Activated B cell treated with CpG ODN at 0.5 μM for 24 hours (primary cell): Measurements from ENCODE around the gene SHC2. TPM values are rescaled to one million over a fixed set of nuclear protein-coding genes. Genes with fewer than 3 reads are reported as not detected.

Experiments used
- ATAC-seq: fragments of 200-7000 bp; cut with Tn5 transposase; one replicate; pipeline ENCODE4 v1.10.0; 2021; ENCODE audit warnings: low read depth, mild to moderate bottlenecking, moderate library complexity
- CTCF ChIA-PET: fragments of 350-600 bp; sonication (Branson Sonifier 250); formaldehyde crosslinking; loops from one replicate; lab custom pipeline; 2021; ENCODE audit warnings: antibody characterized with exemption; lab: Charles Lee
- POLR2A ChIA-PET: fragments of 350-600 bp; sonication (Branson Sonifier 250); formaldehyde crosslinking; loops from one replicate; lab custom pipeline; 2021; ENCODE audit warnings: antibody characterized with exemption; lab: Charles Lee
- DNase-seq: peaks from one replicate; pipeline ENCODE4 v3.0.0; 2022
- H3K27ac Mint-ChIP-seq: one replicate; pipeline ENCODE4 v1.8.0; 2020; ENCODE audit warnings: mixed read lengths
- H3K27me3 Mint-ChIP-seq: one replicate; pipeline ENCODE4 v1.8.0; 2021; ENCODE audit warnings: mixed read lengths
- H3K36me3 Mint-ChIP-seq: one replicate; pipeline ENCODE4 v1.8.0; 2021; ENCODE audit warnings: low read depth, mixed read lengths
- H3K4me1 Mint-ChIP-seq: one replicate; pipeline ENCODE4 v1.8.0; 2021; ENCODE audit warnings: mixed read lengths
- H3K4me3 Mint-ChIP-seq: one replicate; pipeline ENCODE4 v1.8.0; 2020; ENCODE audit warnings: mild to moderate bottlenecking, mixed read lengths
- H3K9me3 Mint-ChIP-seq: one replicate; pipeline ENCODE4 v1.8.0; 2020; ENCODE audit warnings: mixed read lengths
- intact Hi-C: fragments of 100-400 bp; cut with micrococcal nuclease; formaldehyde crosslinking; loops from one replicate; pipeline ENCODE4 v1.15.1; 2024
- total RNA-seq: library from RNA; stranded (reverse); gene quantifications from 2 replicates; pipeline ENCODE4 v1.2.3, GENCODE V29; 2022
- TF ChIP-seq, protein P1 (sequence below): fragments of 200-600 bp; IDR thresholded peaks from one replicate; pipeline ENCODE4 v1.8.0; 2022; ENCODE audit warnings: antibody characterized with exemption, mild to moderate bottlenecking

The SHC2 gene
- total RNA-seq, 1 donor from 2014 or later, result not detected

- no peaks in the 10 kb centered on the region for H3K27me3 Mint-ChIP-seq
- no peak overlapping the region for H3K4me3 Mint-ChIP-seq
- POLR2A ChIA-PET, result no interaction called here
- TF ChIP-seq, protein P1, sequence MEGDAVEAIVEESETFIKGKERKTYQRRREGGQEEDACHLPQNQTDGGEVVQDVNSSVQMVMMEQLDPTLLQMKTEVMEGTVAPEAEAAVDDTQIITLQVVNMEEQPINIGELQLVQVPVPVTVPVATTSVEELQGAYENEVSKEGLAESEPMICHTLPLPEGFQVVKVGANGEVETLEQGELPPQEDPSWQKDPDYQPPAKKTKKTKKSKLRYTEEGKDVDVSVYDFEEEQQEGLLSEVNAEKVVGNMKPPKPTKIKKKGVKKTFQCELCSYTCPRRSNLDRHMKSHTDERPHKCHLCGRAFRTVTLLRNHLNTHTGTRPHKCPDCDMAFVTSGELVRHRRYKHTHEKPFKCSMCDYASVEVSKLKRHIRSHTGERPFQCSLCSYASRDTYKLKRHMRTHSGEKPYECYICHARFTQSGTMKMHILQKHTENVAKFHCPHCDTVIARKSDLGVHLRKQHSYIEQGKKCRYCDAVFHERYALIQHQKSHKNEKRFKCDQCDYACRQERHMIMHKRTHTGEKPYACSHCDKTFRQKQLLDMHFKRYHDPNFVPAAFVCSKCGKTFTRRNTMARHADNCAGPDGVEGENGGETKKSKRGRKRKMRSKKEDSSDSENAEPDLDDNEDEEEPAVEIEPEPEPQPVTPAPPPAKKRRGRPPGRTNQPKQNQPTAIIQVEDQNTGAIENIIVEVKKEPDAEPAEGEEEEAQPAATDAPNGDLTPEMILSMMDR, result no peak
- CTCF ChIA-PET, result no interaction called here
- no peak overlapping the region for H3K27ac Mint-ChIP-seq
- H3K9me3 Mint-ChIP-seq, result peaks cover 4% of the 10 kb centered on the region
- H3K36me3 Mint-ChIP-seq, result no peaks in the 10 kb centered on the region
- intact Hi-C loops, result no loop called here
- no peaks in the 10 kb centered on the region for H3K4me1 Mint-ChIP-seq
- ATAC-seq, result no peak
- DNase-seq, result no peak
These were observed 10.9 kb downstream of the SHC2 start for GRCh38 chr19:449916-450315.

- H3K27ac Mint-ChIP-seq, result no peak overlapping the region
- TF ChIP-seq, protein P1, result no peak
These were observed 12.8 kb downstream of the SHC2 start for GRCh38 chr19:447816-448560.

DNA sequence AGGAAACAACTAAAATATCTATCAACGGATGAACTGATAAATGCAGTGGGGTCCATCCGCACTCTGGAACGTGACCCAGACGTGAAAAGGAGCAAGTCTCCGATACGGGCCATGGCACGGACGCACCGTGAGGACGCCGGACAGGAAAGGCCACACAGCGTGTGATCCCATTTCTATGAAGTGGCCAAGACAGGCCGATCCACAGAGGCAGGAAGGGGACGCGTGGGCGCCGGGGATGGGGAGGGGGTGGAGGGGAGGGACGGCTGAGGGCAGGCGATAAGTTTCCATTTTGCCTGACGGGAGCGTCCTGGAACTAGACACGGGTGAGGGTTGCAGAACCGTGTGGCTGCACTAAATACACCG, 13.8 kb downstream of the SHC2 start:
- Mint-ChIP-seq H3K27ac (no peak overlapping the region), H3K4me3 (no peak overlapping the region), H3K4me1 (no peaks in the 10 kb centered on the region), H3K27me3 (no peaks in the 10 kb centered on the region), H3K36me3 (no peaks in the 10 kb centered on the region), H3K9me3 (peaks cover 4% of the 10 kb centered on the region)
- CTCF ChIA-PET, result no interaction called here
- POLR2A ChIA-PET, result no interaction called here
- intact Hi-C loops, result no loop called here
- DNase-seq (no peak), ATAC-seq (no peak)
- TF ChIP-seq, protein P1, result no peak

More at GRCh38 chr19:447816-448560, 12.8 kb downstream of the SHC2 start:
- CTCF ChIA-PET, result no interaction called here
- no peak for ATAC-seq
- intact Hi-C loops, result no loop called here
- peaks cover 4% of the 10 kb centered on the region for H3K9me3 Mint-ChIP-seq
- H3K27me3 Mint-ChIP-seq, result no peaks in the 10 kb centered on the region
- POLR2A ChIA-PET, result no interaction called here
- no peak overlapping the region for H3K4me3 Mint-ChIP-seq
- H3K36me3 Mint-ChIP-seq, result no peaks in the 10 kb centered on the region
- DNase-seq, result no peak
- H3K4me1 Mint-ChIP-seq, result no peaks in the 10 kb centered on the region

GRCh38 chr19:444677-445210, 16.1 kb downstream of the SHC2 start:
- CTCF ChIA-PET, result no interaction called here
- DNase-seq (no peak), ATAC-seq (no peak)
- Mint-ChIP-seq H3K27me3 (peaks cover 5% of the 10 kb centered on the region), H3K36me3 (no peaks in the 10 kb centered on the region), H3K4me3 (no peak overlapping the region), H3K27ac (no peak overlapping the region), H3K4me1 (no peaks in the 10 kb centered on the region), H3K9me3 (no peaks in the 10 kb centered on the region)
- POLR2A ChIA-PET, result no interaction called here
- TF ChIP-seq, protein P1, result no peak
- intact Hi-C loops, result no loop called here

- intact Hi-C loops, result no loop called here
- ATAC-seq (no peak), DNase-seq (no peak)
- H3K4me1 Mint-ChIP-seq, result no peaks in the 10 kb centered on the region
- ChIA-PET CTCF (no interaction called here), POLR2A (no interaction called here)
- H3K27ac Mint-ChIP-seq, result no peak overlapping the region
- no peak overlapping the region for H3K4me3 Mint-ChIP-seq
- peaks cover 5% of the 10 kb centered on the region for H3K27me3 Mint-ChIP-seq
- TF ChIP-seq, protein P1, result no peak
- H3K9me3 Mint-ChIP-seq, result no peaks in the 10 kb centered on the region
- H3K36me3 Mint-ChIP-seq, result no peaks in the 10 kb centered on the region
These were observed 17.8 kb downstream of the SHC2 start for GRCh38 chr19:443005-443404.
